HEK293T (cell line): ENCODE data around the gene DNAH3.

Source experiments
- CTCF ChIA-PET: fragments of 350-600 bp; formaldehyde crosslinking; extraction: SDS; loops from one replicate; lab custom pipeline; 2021; ENCODE audit warnings: antibody characterized with exemption, inconsistent platforms; lab: Yijun Ruan, JAX
- POLR2A ChIA-PET: fragments of 350-600 bp; formaldehyde crosslinking; extraction: SDS; loops from one replicate; lab custom pipeline; 2020; ENCODE audit warnings: antibody characterized with exemption, inconsistent platforms; lab: Yijun Ruan, JAX
- DNase-seq: peaks from one replicate; pipeline ENCODE4 v3.0.0; 2012; ENCODE audit warnings: mixed read lengths; ENCODE audit errors: extremely low spot score
- ARNT ChIP-seq: fragments of 450-650 bp; IDR thresholded peaks from 2 replicates; pipeline ENCODE4 v1.6.1; 2017; ENCODE audit warnings: mild to moderate bottlenecking
- BHLHE40 ChIP-seq: fragments of 450-650 bp; IDR thresholded peaks from 2 replicates; pipeline ENCODE4 v1.6.1; 2016; ENCODE audit warnings: mild to moderate bottlenecking, moderate library complexity, borderline replicate concordance
- CTBP1 ChIP-seq: fragments of 450-650 bp; IDR thresholded peaks from 2 replicates; pipeline ENCODE4 v1.6.1; 2016; ENCODE audit warnings: borderline replicate concordance
- ELF4 ChIP-seq: fragments of 450-650 bp; IDR thresholded peaks from 2 replicates; pipeline ENCODE4 v1.6.1; 2017; ENCODE audit warnings: antibody characterized with exemption
- FOXA1 ChIP-seq: fragments of 450-650 bp; IDR thresholded peaks from 2 replicates; pipeline ENCODE4 v1.6.1; 2016; ENCODE audit warnings: mild to moderate bottlenecking
- FOXK2 ChIP-seq: fragments of 450-650 bp; IDR thresholded peaks from 2 replicates; pipeline ENCODE4 v1.6.1; 2016; ENCODE audit warnings: mild to moderate bottlenecking
- FOXM1 ChIP-seq: fragments of 450-650 bp; IDR thresholded peaks from 2 replicates; pipeline ENCODE4 v1.6.1; 2017; ENCODE audit warnings: mild to moderate bottlenecking, borderline replicate concordance
- HDGF ChIP-seq: fragments of 450-650 bp; IDR thresholded peaks from 2 replicates; pipeline ENCODE4 v1.6.1; 2017; ENCODE audit warnings: antibody characterized with exemption, borderline replicate concordance
- L3MBTL2 ChIP-seq: fragments of 450-650 bp; conservative IDR thresholded peaks from 2 replicates; pipeline ENCODE4 v1.6.1; 2016; ENCODE audit warnings: mild to moderate bottlenecking
- LEF1 ChIP-seq: fragments of 450-650 bp; IDR thresholded peaks from 2 replicates; pipeline ENCODE4 v1.6.1; 2017; ENCODE audit warnings: mild to moderate bottlenecking, borderline replicate concordance
- NFRKB ChIP-seq: fragments of 450-650 bp; IDR thresholded peaks from 2 replicates; pipeline ENCODE4 v1.6.1; 2016; ENCODE audit warnings: mild to moderate bottlenecking, moderate library complexity
- PKNOX1 ChIP-seq: fragments of 450-650 bp; IDR thresholded peaks from 2 replicates; pipeline ENCODE4 v1.6.1; 2016
- SP1 ChIP-seq: fragments of 450-650 bp; IDR thresholded peaks from 2 replicates; pipeline ENCODE4 v1.6.1; 2017
- SUZ12 ChIP-seq: fragments of 450-650 bp; IDR thresholded peaks from 2 replicates; pipeline ENCODE4 v1.6.1; 2016; ENCODE audit warnings: mild to moderate bottlenecking
- TARDBP ChIP-seq: fragments of 450-650 bp; IDR thresholded peaks from 2 replicates; pipeline ENCODE4 v1.6.1; 2016
- ZNF384 ChIP-seq: fragments of 450-650 bp; IDR thresholded peaks from 2 replicates; pipeline ENCODE4 v1.6.1; 2016

The DNAH3 gene

GRCh38 chr16:21169249-21169981, 18.8 kb upstream of the DNAH3 start:
- TF ChIP-seq ARNT = no peak
- no peak for TF ChIP-seq L3MBTL2
- no peak for TF ChIP-seq SP1
- no peak for TF ChIP-seq FOXA1
- TF ChIP-seq HDGF = no peak
- no peak for TF ChIP-seq ZNF384
- TF ChIP-seq FOXM1 = no peak
- ChIA-PET POLR2A (no interaction called here), CTCF (interaction anchor here (1.3 kb wide), 1 partner anchor 131 kb away, joined by 3 read pairs; no protein-coding TSS in a partner anchor)
- DNase-seq = no peak

- POLR2A ChIA-PET = no interaction called here
- DNase-seq = no peak
- no peak for TF ChIP-seq PKNOX1
- no peak for TF ChIP-seq BHLHE40
- TF ChIP-seq SP1 = no peak
- no peak for TF ChIP-seq ZNF384
- CTCF ChIA-PET = interaction anchor here (1.3 kb wide), 1 partner anchor 133 kb away, joined by 3 read pairs; no protein-coding TSS in a partner anchor
These were observed 17.4 kb upstream of the DNAH3 start for GRCh38 chr16:21167929-21168602.

GRCh38 chr16:21167360-21167759, 16.7 kb upstream of the DNAH3 start:
- TF ChIP-seq FOXA1 (no peak), PKNOX1 (no peak), ARNT (no peak), HDGF (no peak), SP1 (no peak), ELF4 (no peak), FOXK2 (no peak), FOXM1 (no peak), L3MBTL2 (no peak), NFRKB (no peak), ZNF384 (no peak), SUZ12 (no peak), TARDBP (no peak)
- ChIA-PET POLR2A (no interaction called here), CTCF (no interaction called here)
- DNase-seq = no peak

GRCh38 chr16:21166561-21166961, 15.9 kb upstream of the DNAH3 start:
- DNase-seq = no peak

GRCh38 chr16:21164521-21165168, 14.0 kb upstream of the DNAH3 start:
- ChIA-PET CTCF (no interaction called here), POLR2A (no interaction called here)
- DNase-seq = no peak
- TF ChIP-seq ZNF384 (no peak), LEF1 (no peak), FOXK2 (no peak), CTBP1 (no peak), SUZ12 (no peak), SP1 (no peak), HDGF (no peak), ARNT (no peak), TARDBP (no peak), BHLHE40 (no peak), PKNOX1 (no peak)

More at GRCh38 chr16:21166561-21166961, 15.9 kb upstream of the DNAH3 start:
- ChIA-PET POLR2A (no interaction called here), CTCF (no interaction called here)
- TF ChIP-seq ELF4 (no peak), FOXK2 (no peak), SUZ12 (no peak), L3MBTL2 (no peak), ZNF384 (no peak), NFRKB (no peak), BHLHE40 (no peak), LEF1 (no peak), FOXA1 (no peak), PKNOX1 (no peak)

GRCh38 chr16:21163576-21163975, 12.9 kb upstream of the DNAH3 start:
- DNase-seq = no peak
- TF ChIP-seq LEF1 = no peak
- no peak for TF ChIP-seq ARNT
- no peak for TF ChIP-seq ELF4
- TF ChIP-seq ZNF384 = no peak
- CTCF ChIA-PET = no interaction called here
- POLR2A ChIA-PET = interaction anchor here (1.4 kb wide), 1 partner anchor 357 kb away, joined by 3 read pairs; the partner anchor contains the start of genes ERI2 and REXO5
